Right lobe of liver (tissue), 4 donors: ENCODE results near the gene NPRL2.

ENCODE experiments used
- POLR2A ChIP-seq: fragments of 450-650 bp; IDR thresholded peaks from one replicate; pipeline ENCODE4 v1.6.1; 2017; ENCODE audit warnings: antibody characterized with exemption, mild to moderate bottlenecking
- TF ChIP-seq, protein P1 (sequence below), 4 donors: fragments of 200-600 bp in 3 of 4; fragments of 450-650 bp in 1 of 4; IDR thresholded peaks; one replicate each; pipeline versions ENCODE4 v1.5.1 to v1.8.0; 2016 to 2022; ENCODE audit warnings: antibody characterized with exemption in 4 of 4, mild to moderate bottlenecking in 2 of 4
- donor health status: DM: no; HTN: no; CAD: no.
- donor health status: DM: no; HTN: no; CAD: no.
- donor health status: DM: no; HTN: yes; CAD: no.

DNA sequence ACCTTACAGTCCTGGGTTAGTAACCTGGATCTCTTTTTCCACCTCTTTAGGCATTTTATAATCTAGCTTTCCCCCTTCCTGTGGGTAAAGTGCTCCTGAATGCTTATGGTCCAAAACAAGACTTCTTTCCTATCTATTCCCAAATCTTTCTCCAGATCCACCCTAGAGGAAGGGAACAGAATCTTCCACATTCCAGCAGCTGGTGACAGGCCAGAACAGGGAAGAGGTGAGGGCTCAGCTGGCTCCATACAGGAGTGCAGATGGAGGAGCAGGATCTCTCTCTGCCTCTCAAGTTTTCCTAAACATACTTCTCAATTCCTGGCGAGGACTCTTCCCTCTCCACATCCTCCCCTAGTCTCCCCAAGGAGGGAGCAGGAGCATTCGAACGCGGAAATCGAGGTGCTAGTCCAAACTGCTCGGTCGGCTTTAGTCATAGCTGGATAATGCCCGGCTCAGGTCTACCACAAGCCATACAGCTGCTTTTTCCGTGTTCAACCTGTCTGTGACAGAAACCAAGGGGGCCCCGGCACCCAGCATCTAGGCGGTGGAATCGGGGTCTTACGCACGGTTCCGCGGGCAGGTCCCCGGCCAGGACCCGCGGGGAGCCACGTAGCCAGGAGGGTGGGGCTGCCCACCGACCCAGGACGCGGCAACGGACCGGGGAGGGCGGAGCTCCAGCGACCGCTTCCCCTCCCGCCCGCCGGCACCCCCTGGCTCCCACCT, 14.0 kb downstream of the NPRL2 start:
- TF ChIP-seq POLR2A = no peak
- TF ChIP-seq, protein P1, sequence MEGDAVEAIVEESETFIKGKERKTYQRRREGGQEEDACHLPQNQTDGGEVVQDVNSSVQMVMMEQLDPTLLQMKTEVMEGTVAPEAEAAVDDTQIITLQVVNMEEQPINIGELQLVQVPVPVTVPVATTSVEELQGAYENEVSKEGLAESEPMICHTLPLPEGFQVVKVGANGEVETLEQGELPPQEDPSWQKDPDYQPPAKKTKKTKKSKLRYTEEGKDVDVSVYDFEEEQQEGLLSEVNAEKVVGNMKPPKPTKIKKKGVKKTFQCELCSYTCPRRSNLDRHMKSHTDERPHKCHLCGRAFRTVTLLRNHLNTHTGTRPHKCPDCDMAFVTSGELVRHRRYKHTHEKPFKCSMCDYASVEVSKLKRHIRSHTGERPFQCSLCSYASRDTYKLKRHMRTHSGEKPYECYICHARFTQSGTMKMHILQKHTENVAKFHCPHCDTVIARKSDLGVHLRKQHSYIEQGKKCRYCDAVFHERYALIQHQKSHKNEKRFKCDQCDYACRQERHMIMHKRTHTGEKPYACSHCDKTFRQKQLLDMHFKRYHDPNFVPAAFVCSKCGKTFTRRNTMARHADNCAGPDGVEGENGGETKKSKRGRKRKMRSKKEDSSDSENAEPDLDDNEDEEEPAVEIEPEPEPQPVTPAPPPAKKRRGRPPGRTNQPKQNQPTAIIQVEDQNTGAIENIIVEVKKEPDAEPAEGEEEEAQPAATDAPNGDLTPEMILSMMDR (IDR thresholded peaks at IDR 0.05) = no peak
